OCI-LY1 (cell line): Measurements from ENCODE around the gene NFX1.

Source experiments
- EZH2 ChIP-seq: fragments of 200-600 bp; sonication (generic), shearing (Covaris generic); IDR thresholded peaks from 2 replicates; pipeline ENCODE4 v1.8.0; 2017; ENCODE audit warnings: borderline replicate concordance, mixed run types, mild to moderate bottlenecking, antibody characterized with exemption, low read length, moderate library complexity, mixed read lengths
- TF ChIP-seq, protein P1 (sequence below): fragments of 200-600 bp; sonication (generic), shearing (Covaris generic); IDR thresholded peaks from 2 replicates; pipeline ENCODE4 v1.5.1; 2017; ENCODE audit warnings: mild to moderate bottlenecking, antibody characterized with exemption, low read length, moderate library complexity, mixed read lengths

DNA sequence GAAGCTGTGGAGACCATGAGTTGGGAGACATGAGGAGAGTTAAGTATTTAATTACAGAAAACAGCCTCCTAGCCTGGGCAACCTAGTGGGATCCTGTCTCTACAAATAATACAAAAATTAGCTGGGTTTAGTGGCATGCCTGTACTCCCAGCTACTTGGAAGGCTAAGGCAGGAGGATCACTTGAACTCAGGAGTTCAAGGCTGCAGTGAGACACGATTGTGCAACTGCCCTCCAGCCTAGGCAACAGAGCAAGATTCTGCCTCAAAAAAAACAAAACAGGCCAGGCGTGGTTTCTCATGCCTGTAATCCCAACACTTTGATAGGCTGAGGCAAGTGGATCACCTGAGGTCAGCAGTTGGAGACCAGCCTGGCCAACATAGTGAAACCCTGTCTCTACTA is 59.4 kb downstream of the NFX1 start:
- TF ChIP-seq, protein P1, sequence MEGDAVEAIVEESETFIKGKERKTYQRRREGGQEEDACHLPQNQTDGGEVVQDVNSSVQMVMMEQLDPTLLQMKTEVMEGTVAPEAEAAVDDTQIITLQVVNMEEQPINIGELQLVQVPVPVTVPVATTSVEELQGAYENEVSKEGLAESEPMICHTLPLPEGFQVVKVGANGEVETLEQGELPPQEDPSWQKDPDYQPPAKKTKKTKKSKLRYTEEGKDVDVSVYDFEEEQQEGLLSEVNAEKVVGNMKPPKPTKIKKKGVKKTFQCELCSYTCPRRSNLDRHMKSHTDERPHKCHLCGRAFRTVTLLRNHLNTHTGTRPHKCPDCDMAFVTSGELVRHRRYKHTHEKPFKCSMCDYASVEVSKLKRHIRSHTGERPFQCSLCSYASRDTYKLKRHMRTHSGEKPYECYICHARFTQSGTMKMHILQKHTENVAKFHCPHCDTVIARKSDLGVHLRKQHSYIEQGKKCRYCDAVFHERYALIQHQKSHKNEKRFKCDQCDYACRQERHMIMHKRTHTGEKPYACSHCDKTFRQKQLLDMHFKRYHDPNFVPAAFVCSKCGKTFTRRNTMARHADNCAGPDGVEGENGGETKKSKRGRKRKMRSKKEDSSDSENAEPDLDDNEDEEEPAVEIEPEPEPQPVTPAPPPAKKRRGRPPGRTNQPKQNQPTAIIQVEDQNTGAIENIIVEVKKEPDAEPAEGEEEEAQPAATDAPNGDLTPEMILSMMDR, result no peak
- TF ChIP-seq EZH2, result no peak
